Measurements from ENCODE around the gene SYNPR.

GRCh38 chr3:63562323-63562722, 284.2 kb downstream of the SYNPR start:
- TF ChIP-seq GATA3 (IDR thresholded peaks at IDR 0.05; ENCODE audit: low read depth, low read length) (no peak), GATA2 (IDR thresholded peaks at IDR 0.05; ENCODE audit: low read depth, low read length) (no peak)

Data from SH-SY5Y (cell line).